GM12801 (cell line): ENCODE results near the gene GANAB.

ENCODE experiments used
- TF ChIP-seq, protein P1 (sequence below): IDR thresholded peaks from one replicate; pipeline ENCODE4 v1.5.1; 2011; ENCODE audit warnings: control low read depth; ENCODE audit not compliant: insufficient read length; ENCODE audit errors: extremely low read depth

The GANAB gene

DNA sequence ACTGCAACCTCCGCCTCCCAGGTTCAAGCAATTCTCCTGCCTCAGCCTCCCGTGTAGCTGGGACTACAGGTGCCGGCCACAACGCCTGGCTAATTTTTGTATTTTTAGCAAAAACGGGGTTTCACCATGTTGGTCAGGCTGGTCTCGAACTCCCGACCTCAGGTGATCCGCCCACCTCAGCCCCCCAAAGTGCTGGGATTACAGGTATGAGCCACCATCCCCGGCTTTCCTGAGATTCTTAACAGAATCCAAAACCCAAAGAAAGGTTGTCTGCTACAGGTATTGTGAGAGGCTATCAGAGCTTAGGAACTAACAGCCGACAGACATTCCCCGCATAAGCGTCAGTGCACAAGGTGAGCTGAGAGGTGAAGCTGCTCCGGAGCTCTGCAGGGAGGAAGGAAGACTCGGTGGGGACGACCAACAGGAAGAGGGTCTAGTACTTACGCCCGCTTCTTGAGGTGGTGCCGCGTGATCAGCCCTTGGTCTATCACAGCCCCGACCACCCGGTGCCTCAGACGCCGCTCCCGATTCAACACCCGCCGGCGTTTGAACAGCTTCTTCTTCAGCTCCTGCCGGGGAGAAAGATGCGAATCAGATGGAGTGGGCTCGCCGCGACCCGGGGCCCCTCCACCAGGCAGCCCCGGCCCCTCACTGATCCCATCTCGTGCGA is 18.1 kb upstream of the GANAB start:
- TF ChIP-seq, protein P1, sequence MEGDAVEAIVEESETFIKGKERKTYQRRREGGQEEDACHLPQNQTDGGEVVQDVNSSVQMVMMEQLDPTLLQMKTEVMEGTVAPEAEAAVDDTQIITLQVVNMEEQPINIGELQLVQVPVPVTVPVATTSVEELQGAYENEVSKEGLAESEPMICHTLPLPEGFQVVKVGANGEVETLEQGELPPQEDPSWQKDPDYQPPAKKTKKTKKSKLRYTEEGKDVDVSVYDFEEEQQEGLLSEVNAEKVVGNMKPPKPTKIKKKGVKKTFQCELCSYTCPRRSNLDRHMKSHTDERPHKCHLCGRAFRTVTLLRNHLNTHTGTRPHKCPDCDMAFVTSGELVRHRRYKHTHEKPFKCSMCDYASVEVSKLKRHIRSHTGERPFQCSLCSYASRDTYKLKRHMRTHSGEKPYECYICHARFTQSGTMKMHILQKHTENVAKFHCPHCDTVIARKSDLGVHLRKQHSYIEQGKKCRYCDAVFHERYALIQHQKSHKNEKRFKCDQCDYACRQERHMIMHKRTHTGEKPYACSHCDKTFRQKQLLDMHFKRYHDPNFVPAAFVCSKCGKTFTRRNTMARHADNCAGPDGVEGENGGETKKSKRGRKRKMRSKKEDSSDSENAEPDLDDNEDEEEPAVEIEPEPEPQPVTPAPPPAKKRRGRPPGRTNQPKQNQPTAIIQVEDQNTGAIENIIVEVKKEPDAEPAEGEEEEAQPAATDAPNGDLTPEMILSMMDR = no peak

GRCh38 chr11:62656796-62657429 is 10.5 kb upstream of the GANAB start:
- TF ChIP-seq, protein P1 = no peak

- TF ChIP-seq, protein P1 = no peak
These were observed 7.9 kb upstream of the GANAB start for GRCh38 chr11:62654297-62654696.

- TF ChIP-seq, protein P1 = no peak
These were observed 6.0 kb upstream of the GANAB start for GRCh38 chr11:62652161-62653006.

DNA sequence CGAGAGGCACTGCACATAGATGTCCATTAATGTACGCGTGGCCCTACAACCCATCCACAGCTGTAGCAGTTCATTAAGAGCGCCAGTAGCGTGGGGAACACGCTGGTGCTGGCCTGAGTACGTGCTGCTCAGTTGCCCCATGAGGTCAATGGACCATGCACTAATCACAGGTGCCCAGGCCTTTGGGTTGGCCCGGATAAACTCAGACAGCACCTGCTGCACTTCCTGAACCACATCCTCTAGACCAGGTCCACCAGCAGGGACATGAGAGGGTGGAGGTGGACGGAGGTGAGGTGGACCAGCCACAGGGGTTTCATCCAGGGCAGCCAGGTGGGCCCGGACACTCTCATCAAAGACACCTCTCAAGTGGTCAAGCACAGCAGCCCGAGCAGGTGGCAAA is 3.1 kb upstream of the GANAB start:
- TF ChIP-seq, protein P1 = no peak

DNA sequence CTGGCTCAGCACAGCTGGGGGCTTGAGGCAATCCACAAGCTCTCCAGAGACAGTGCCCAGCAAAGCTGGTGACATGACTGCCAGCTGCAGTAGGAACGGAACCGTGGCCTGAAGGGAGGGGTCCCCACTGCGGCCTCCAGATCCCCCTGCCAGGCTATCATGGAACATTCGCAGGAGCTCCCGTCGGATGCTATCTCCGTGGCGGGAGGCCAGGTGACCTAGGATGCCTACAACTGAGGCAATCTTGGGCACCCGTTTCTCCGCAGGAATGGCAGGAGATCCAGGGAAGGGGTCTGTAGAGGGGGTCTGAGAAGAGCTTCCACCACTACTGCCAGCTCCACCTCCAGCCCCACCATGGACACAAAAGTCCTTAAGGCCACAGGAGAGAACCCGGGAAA is 2.6 kb upstream of the GANAB start:
- TF ChIP-seq, protein P1 = no peak

DNA sequence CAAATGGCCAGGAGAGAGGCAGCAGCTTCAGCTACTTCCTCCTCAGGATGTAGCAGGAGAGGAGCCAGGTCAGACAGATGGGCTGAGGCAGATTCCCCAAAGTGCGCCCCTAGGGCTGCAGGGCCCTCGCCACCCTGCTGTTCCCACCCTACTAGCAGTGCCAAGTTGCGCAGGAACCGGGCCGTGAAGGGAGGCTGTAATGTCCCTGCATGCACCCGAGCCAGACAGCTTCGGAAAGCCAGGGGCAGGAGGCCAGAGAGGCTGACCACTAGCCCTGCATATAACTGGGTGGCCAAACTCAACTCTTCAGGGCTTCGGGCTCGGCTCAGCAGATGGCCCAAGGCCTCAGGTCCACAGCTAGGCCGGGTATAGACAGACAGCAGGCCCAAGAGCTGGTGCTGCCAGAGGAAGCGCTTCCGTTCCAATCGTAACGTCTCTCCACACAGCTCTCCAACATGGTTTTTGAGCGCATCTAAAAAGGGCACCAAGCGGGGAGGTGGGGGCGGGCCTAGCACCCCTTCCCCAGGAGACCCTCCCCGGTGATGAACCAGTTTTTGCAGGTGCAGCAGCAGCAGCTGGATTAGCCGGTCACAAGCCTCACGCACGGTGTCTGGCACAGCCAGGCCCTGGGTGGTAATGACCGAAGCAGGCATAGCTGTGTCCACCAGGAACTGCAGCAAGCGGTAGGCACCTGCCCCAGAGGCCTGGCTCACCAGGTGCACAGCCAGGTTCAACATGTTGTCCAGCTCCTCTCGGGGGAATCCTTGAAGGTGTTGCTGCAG is 2.0 kb upstream of the GANAB start:
- TF ChIP-seq, protein P1 = no peak
